HEK293 (cell line): ENCODE measurements around the gene C9orf152.
A peak's percentile ranks its signal among the peaks of the same experiment; 100 is the strongest.

Experiments used
- CTCF ChIA-PET: fragments of 350-600 bp; formaldehyde crosslinking; extraction: SDS; loops from one replicate; lab custom pipeline; 2021; ENCODE audit warnings: antibody characterized with exemption; lab: Yijun Ruan, JAX
- POLR2A ChIA-PET: fragments of 300-600 bp; formaldehyde crosslinking; extraction: SDS; loops from one replicate; lab custom pipeline; 2020; ENCODE audit warnings: antibody characterized with exemption, inconsistent platforms; lab: Yijun Ruan, JAX
- H3K27ac ChIP-seq: fragments of 200-500 bp; sonication (Bioruptor generic); 2 replicates; pipeline ENCODE4 v1.5.1; 2014; ENCODE audit warnings: low read depth, low read length, control low read depth, inconsistent platforms; ENCODE audit errors: extremely low read depth
- H3K36me3 ChIP-seq, 2 experiments: fragments of 200-500 bp in 1 of 2; sonication (Bioruptor generic) in 1 of 2; 1 replicate in 1 of 2; 2 replicates in 1 of 2; pipeline ENCODE4 v1.5.1; 2014 to 2017; ENCODE audit warnings: inconsistent platforms in 2 of 2, low read length in 2 of 2; ENCODE audit not compliant: control insufficient read depth in 2 of 2, insufficient read depth in 1 of 2
- H3K4me1 ChIP-seq: fragments of 200-500 bp; sonication (Bioruptor generic); 2 replicates; pipeline ENCODE4 v1.5.1; 2014; ENCODE audit warnings: mild to moderate bottlenecking, low read length, inconsistent platforms; ENCODE audit not compliant: control insufficient read depth, insufficient read depth
- H3K4me3 ChIP-seq: 2 replicates; pipeline ENCODE4 v1.5.1; 2011; ENCODE audit warnings: low read depth, mild to moderate bottlenecking, control low read depth, low read length, moderate library complexity
- H3K9me3 ChIP-seq: fragments of 200-500 bp; sonication (Bioruptor generic); 2 replicates; pipeline ENCODE4 v1.5.1; 2014; ENCODE audit warnings: low read depth, low read length, inconsistent platforms; ENCODE audit not compliant: control insufficient read depth, insufficient read depth
- HOXD13 ChIP-seq: sonication (generic); formaldehyde crosslinking; IDR thresholded peaks from 2 replicates; pipeline ENCODE4 v1.8.0; 2022; ENCODE audit warnings: missing genetic modification reagents, borderline replicate concordance
- KLF16 ChIP-seq: fragments of 450-650 bp; formaldehyde crosslinking; IDR thresholded peaks from 2 replicates; pipeline ENCODE4 v1.5.1; 2017; ENCODE audit warnings: missing biosample characterization, missing genetic modification characterization
- ZBTB1 ChIP-seq: fragments of 450-650 bp; formaldehyde crosslinking; IDR thresholded peaks from 2 replicates; pipeline ENCODE4 v1.5.1; 2016; ENCODE audit warnings: missing biosample characterization, missing genetic modification characterization
- ZFP3 ChIP-seq: fragments of 450-650 bp; formaldehyde crosslinking; IDR thresholded peaks from 2 replicates; pipeline ENCODE4 v1.5.1; 2016; ENCODE audit warnings: low read depth, missing biosample characterization, missing genetic modification characterization
- ZNF184 ChIP-seq: fragments of 450-650 bp; IDR thresholded peaks from 2 replicates; pipeline ENCODE4 v1.5.1; 2018; ENCODE audit warnings: missing biosample characterization, mild to moderate bottlenecking, missing genetic modification characterization
- ZNF239 ChIP-seq: fragments of 450-650 bp; formaldehyde crosslinking; IDR thresholded peaks from 2 replicates; pipeline ENCODE4 v1.5.1; 2016; ENCODE audit warnings: missing biosample characterization, missing genetic modification characterization
- ZNF248 ChIP-seq: fragments of 450-650 bp; formaldehyde crosslinking; IDR thresholded peaks from 2 replicates; pipeline ENCODE4 v1.5.1; 2017; ENCODE audit warnings: missing biosample characterization, missing genetic modification characterization
- ZNF324 ChIP-seq: fragments of 450-650 bp; formaldehyde crosslinking; IDR thresholded peaks from 2 replicates; pipeline ENCODE4 v1.5.1; 2016; ENCODE audit warnings: missing biosample characterization, missing genetic modification characterization
- ZNF354C ChIP-seq: fragments of 450-650 bp; formaldehyde crosslinking; IDR thresholded peaks from 2 replicates; pipeline ENCODE4 v1.5.1; 2016; ENCODE audit warnings: missing biosample characterization, missing genetic modification characterization, low read depth, borderline replicate concordance
- ZNF394 ChIP-seq: fragments of 450-650 bp; formaldehyde crosslinking; IDR thresholded peaks from 2 replicates; pipeline ENCODE4 v1.5.1; 2016; ENCODE audit warnings: missing biosample characterization, missing genetic modification characterization, mild to moderate bottlenecking, moderate library complexity, borderline replicate concordance
- ZNF423 ChIP-seq: fragments of 450-650 bp; formaldehyde crosslinking; IDR thresholded peaks from 2 replicates; pipeline ENCODE4 v1.5.1; 2016; ENCODE audit warnings: missing biosample characterization, missing genetic modification characterization
- ZNF558 ChIP-seq: fragments of 450-650 bp; formaldehyde crosslinking; IDR thresholded peaks from 2 replicates; pipeline ENCODE4 v1.5.1; 2016; ENCODE audit warnings: missing biosample characterization, missing genetic modification characterization
- ZNF626 ChIP-seq: fragments of 450-650 bp; sonication (Bioruptor Pico); formaldehyde crosslinking; IDR thresholded peaks from 2 replicates; pipeline ENCODE4 v1.5.1; 2018; ENCODE audit warnings: missing biosample characterization, missing genetic modification characterization, inconsistent platforms
- ZNF654 ChIP-seq: fragments of 450-650 bp; formaldehyde crosslinking; IDR thresholded peaks from 2 replicates; pipeline ENCODE4 v1.5.1; 2016; ENCODE audit warnings: low read depth, missing biosample characterization, missing genetic modification characterization
- ZNF658 ChIP-seq: fragments of 450-650 bp; formaldehyde crosslinking; IDR thresholded peaks from 2 replicates; pipeline ENCODE4; 2016; ENCODE audit warnings: missing biosample characterization, missing genetic modification characterization
- ZNF776 ChIP-seq: fragments of 450-650 bp; formaldehyde crosslinking; IDR thresholded peaks from 2 replicates; pipeline ENCODE4 v1.5.0; 2017; ENCODE audit warnings: missing biosample characterization, missing genetic modification characterization, borderline replicate concordance
- ZSCAN23 ChIP-seq: fragments of 450-650 bp; formaldehyde crosslinking; IDR thresholded peaks from 2 replicates; pipeline ENCODE4 v1.5.1; 2016; ENCODE audit warnings: missing biosample characterization, missing genetic modification characterization
- ZXDB ChIP-seq: fragments of 450-650 bp; formaldehyde crosslinking; IDR thresholded peaks from 2 replicates; pipeline ENCODE4 v1.5.1; 2016; ENCODE audit warnings: missing biosample characterization, missing genetic modification characterization
- TF ChIP-seq, protein P1 (sequence below): fragments of 450-650 bp; formaldehyde crosslinking; IDR thresholded peaks from 2 replicates; pipeline ENCODE4 v1.5.1; 2016; ENCODE audit warnings: missing biosample characterization, missing genetic modification characterization
- TF ChIP-seq, protein P2 (sequence below): fragments of 450-650 bp; formaldehyde crosslinking; IDR thresholded peaks from 2 replicates; pipeline ENCODE4 v1.5.1; 2016; ENCODE audit warnings: missing biosample characterization, missing genetic modification characterization
- TF ChIP-seq, protein P3 (sequence below): fragments of 450-650 bp; formaldehyde crosslinking; IDR thresholded peaks from 2 replicates; pipeline ENCODE4 v1.5.1; 2016; ENCODE audit warnings: missing biosample characterization, missing genetic modification characterization

C9orf152 gene

DNA sequence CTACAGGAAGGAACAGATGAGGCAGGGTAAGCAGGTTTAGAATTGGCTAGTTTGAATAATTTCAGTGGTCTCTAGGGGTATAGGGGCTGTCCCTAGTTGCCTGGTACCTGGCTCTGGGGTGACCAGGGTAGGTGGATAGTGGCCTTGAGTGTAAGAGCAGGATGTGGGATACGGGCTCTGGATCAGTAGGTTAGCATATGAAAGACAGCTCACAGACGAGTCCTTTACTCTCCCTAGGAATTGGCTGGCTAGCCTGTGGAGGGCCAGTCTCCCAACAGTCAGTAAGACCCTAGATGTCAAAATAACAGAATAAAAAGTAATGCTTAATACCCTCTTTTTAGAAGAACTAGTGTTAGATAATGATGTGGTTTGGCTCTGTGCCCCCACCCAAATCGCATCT, 16.6 kb upstream of the C9orf152 start:
- Histone ChIP-seq H3K36me3 (no peaks in the 10 kb centered on the region), H3K27ac (no peak overlapping the region), H3K4me3 (no peak overlapping the region), H3K9me3 (no peaks in the 10 kb centered on the region), H3K4me1 (no peaks in the 10 kb centered on the region)
- ChIA-PET CTCF (interaction anchor here (2.9 kb wide), 1 partner anchor 41 kb away, joined by 7 read pairs; no protein-coding TSS in a partner anchor), POLR2A (no interaction called here)
- TF ChIP-seq ZNF658 (tag by site-specific recombination) (no peak), ZSCAN23 (no peak), ZNF776 (tag by site-specific recombination) (no peak), ZNF423 (tag by site-specific recombination) (no peak), ZNF239 (tag by site-specific recombination) (no peak), ZNF654 (tag by site-specific recombination) (no peak), ZNF394 (tag by site-specific recombination) (no peak), ZNF248 (no peak), KLF16 (tag by site-specific recombination) (no peak), ZFP3 (tag by site-specific recombination) (no peak), ZNF626 (tag by site-specific recombination) (no peak), ZNF558 (tag by site-specific recombination) (no peak)

GRCh38 chr9:110220809-110221208, 12.8 kb upstream of the C9orf152 start:
- CTCF ChIA-PET, result interaction anchor here (8.1 kb wide), 1 partner anchor 35 kb away, joined by 112 read pairs; no protein-coding TSS in a partner anchor
- TF ChIP-seq ZXDB (tag by site-specific recombination), result no peak
- TF ChIP-seq, protein P1, sequence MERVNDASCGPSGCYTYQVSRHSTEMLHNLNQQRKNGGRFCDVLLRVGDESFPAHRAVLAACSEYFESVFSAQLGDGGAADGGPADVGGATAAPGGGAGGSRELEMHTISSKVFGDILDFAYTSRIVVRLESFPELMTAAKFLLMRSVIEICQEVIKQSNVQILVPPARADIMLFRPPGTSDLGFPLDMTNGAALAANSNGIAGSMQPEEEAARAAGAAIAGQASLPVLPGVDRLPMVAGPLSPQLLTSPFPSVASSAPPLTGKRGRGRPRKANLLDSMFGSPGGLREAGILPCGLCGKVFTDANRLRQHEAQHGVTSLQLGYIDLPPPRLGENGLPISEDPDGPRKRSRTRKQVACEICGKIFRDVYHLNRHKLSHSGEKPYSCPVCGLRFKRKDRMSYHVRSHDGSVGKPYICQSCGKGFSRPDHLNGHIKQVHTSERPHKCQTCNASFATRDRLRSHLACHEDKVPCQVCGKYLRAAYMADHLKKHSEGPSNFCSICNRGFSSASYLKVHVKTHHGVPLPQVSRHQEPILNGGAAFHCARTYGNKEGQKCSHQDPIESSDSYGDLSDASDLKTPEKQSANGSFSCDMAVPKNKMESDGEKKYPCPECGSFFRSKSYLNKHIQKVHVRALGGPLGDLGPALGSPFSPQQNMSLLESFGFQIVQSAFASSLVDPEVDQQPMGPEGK (tag by site-specific recombination), result no peak
- TF ChIP-seq HOXD13 (CRISPR knock-in tag), result no peak
- no peak for TF ChIP-seq ZNF558 (tag by site-specific recombination)
- POLR2A ChIA-PET, result no interaction called here
- Histone ChIP-seq H3K27ac (no peak overlapping the region), H3K36me3 (no peaks in the 10 kb centered on the region), H3K9me3 (no peaks in the 10 kb centered on the region), H3K4me1 (no peaks in the 10 kb centered on the region), H3K4me3 (no peak overlapping the region)

- H3K36me3 ChIP-seq, result no peaks in the 10 kb centered on the region
- H3K4me3 ChIP-seq, result no peak overlapping the region
- H3K4me1 ChIP-seq, result no peaks in the 10 kb centered on the region
- peak; percentile 54 for TF ChIP-seq ZNF654 (tag by site-specific recombination)
- TF ChIP-seq ZNF354C, result no peak
- TF ChIP-seq ZBTB1, result no peak
- TF ChIP-seq, protein P2, sequence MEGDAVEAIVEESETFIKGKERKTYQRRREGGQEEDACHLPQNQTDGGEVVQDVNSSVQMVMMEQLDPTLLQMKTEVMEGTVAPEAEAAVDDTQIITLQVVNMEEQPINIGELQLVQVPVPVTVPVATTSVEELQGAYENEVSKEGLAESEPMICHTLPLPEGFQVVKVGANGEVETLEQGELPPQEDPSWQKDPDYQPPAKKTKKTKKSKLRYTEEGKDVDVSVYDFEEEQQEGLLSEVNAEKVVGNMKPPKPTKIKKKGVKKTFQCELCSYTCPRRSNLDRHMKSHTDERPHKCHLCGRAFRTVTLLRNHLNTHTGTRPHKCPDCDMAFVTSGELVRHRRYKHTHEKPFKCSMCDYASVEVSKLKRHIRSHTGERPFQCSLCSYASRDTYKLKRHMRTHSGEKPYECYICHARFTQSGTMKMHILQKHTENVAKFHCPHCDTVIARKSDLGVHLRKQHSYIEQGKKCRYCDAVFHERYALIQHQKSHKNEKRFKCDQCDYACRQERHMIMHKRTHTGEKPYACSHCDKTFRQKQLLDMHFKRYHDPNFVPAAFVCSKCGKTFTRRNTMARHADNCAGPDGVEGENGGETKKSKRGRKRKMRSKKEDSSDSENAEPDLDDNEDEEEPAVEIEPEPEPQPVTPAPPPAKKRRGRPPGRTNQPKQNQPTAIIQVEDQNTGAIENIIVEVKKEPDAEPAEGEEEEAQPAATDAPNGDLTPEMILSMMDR (tag by site-specific recombination), result peak; percentile 25; the same call in 1 of the 2 replicates
- TF ChIP-seq, protein P3, sequence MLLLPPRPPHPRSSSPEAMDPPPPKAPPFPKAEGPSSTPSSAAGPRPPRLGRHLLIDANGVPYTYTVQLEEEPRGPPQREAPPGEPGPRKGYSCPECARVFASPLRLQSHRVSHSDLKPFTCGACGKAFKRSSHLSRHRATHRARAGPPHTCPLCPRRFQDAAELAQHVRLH (tag by site-specific recombination), result no peak
- TF ChIP-seq ZNF324 (tag by site-specific recombination), result no peak
- no peak for TF ChIP-seq ZNF184
- TF ChIP-seq, all 188 proteins: peak for 2
- ChIA-PET POLR2A (no interaction called here), CTCF (interaction anchor here (0.5 to 8.1 kb wide), 14 partner anchors 10 to 952 kb away, joined by 3 to 112 read pairs (median 4); no protein-coding TSS in a partner anchor)
- H3K27ac ChIP-seq, result no peak overlapping the region
- no peaks in the 10 kb centered on the region for H3K9me3 ChIP-seq
Observed at GRCh38 chr9:110217656-110218099, 9.7 kb upstream of the C9orf152 start.
